Suprapubic skin (tissue), 4 donors: ENCODE measurements around the gene PSMB8.

Source experiments
- CTCF ChIP-seq, 2 donors: fragments of 200-600 bp in 1 of 2; fragments of 450-650 bp in 1 of 2; sonication (generic) in 1 of 2; IDR thresholded peaks; one replicate each; pipeline ENCODE4 v1.5.1; 2016 to 2019; ENCODE audit warnings: antibody characterized with exemption in 2 of 2, mild to moderate bottlenecking in 1 of 2, moderate library complexity in 1 of 2
- EP300 ChIP-seq: sonication (generic); formaldehyde crosslinking; IDR thresholded peaks from one replicate; pipeline ENCODE4 v1.6.1; 2017; ENCODE audit warnings: antibody characterized with exemption
- POLR2A ChIP-seq, 2 donors: fragments of 450-650 bp; IDR thresholded peaks; one replicate each; pipeline ENCODE4 v1.6.1; 2017; ENCODE audit warnings: antibody characterized with exemption in 2 of 2, mild to moderate bottlenecking in 2 of 2, moderate library complexity in 2 of 2
- POLR2AphosphoS5 ChIP-seq, 3 donors: sonication (generic); formaldehyde crosslinking; IDR thresholded peaks; one replicate each; pipeline ENCODE4 v1.6.1; 2017; ENCODE audit warnings: antibody characterized with exemption in 3 of 3

- no peak for TF ChIP-seq POLR2AphosphoS5 (IDR thresholded peaks at IDR 0.05)
- TF ChIP-seq CTCF (IDR thresholded peaks at IDR 0.05), result no peak
- no peak for TF ChIP-seq POLR2A (IDR thresholded peaks at IDR 0.05)
- no peak for TF ChIP-seq EP300
These were observed 8.4 kb upstream of the PSMB8 start for GRCh38 chr6:32852018-32852843.
